GM21515 (cell line): ENCODE measurements around the gene RNPS1.
"Not testable (repeated sequence)": the region's sequence is repeated elsewhere in the genome, so short reads cannot be mapped to it uniquely, and the experiment has no call there.

Experiments used
- ATAC-seq: cut with Tn5 transposase; IDR thresholded peaks from one replicate; pipeline ENCODE4 v1.9.1; 2021; ENCODE audit not compliant: unreplicated experiment

Gene RNPS1

GRCh38 chr16:2282866-2283555 is 15.1 kb upstream of the RNPS1 start:
- ATAC-seq, result no peak

GRCh38 chr16:2282262-2282661 is 14.3 kb upstream of the RNPS1 start:
- no peak for ATAC-seq

GRCh38 chr16:2280981-2281542 is 13.1 kb upstream of the RNPS1 start:
- ATAC-seq, result no peak

- ATAC-seq, result no peak
Measured at GRCh38 chr16:2280461-2280860, 12.5 kb upstream of the RNPS1 start.

DNA sequence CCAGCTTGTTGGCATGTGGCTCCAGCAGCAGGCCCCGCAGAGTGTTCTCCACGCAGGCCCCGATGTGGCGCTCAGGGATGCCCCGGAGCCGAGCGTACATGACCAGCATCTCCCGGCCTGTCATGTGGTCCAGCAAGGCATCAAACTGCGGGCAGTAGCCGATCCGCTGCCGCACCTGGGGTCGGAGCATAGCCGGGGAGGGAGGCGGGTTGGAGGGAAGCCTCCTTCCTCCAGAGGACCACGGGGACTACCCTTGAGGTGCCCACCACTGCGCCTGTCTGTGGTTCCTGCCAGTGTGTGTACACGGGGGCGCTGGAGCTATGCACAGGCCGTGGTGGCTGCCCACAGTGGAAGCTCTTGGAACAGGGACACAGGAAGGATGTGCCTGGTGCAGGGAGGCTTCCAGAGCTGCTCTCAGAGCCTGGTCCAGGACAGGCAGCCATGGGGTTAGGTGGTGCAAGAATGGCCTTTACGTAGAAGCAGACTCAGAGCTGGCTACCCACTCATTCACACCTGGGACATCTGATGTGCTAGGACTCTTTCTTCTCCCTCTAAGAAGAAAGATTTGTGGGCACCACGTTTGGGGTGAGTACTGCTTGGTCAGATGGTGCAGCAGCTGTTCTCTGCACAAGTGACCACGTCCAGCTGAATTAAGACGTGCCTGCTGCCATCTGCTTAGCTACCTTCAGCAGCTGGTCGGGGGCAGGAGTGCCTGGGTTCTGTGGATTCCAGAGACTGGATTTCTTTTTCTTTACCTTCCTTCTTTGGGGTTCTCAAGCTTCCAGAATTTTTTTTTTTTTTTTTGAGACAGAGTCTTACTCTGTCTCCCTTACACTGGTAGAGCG is 11.3 kb upstream of the RNPS1 start:
- ATAC-seq, result no peak

GRCh38 chr16:2278272-2278608 is 10.3 kb upstream of the RNPS1 start:
- no peak for ATAC-seq

- no peak for ATAC-seq
Measured at GRCh38 chr16:2277466-2278271, 9.7 kb upstream of the RNPS1 start.

- ATAC-seq, result no peak
Measured at GRCh38 chr16:2276368-2277195, 8.7 kb upstream of the RNPS1 start.

GRCh38 chr16:2275476-2276367 is 7.8 kb upstream of the RNPS1 start:
- no peak for ATAC-seq

DNA sequence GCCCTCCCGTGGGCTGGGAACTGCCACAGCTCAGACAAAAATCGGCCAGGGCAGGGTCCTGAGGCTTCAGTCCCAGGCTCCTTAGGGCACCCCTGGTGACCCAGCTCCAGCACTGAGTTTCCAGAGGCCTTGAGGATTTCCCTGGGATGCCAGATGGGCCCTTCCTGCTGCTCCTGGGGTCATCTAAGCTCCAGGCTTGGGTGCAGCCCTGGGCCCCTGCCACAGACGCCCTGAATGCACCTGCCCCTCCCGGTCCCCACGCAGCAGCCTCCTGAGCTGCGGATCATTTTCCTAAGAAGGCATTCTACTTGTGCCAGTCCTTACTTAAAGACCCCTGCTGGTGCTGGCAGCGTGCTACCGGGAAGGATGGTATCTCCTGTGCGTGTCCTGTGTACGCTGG is 6.0 kb upstream of the RNPS1 start:
- no peak for ATAC-seq

GRCh38 chr16:2273484-2273883 is 5.6 kb upstream of the RNPS1 start:
- no peak for ATAC-seq

DNA sequence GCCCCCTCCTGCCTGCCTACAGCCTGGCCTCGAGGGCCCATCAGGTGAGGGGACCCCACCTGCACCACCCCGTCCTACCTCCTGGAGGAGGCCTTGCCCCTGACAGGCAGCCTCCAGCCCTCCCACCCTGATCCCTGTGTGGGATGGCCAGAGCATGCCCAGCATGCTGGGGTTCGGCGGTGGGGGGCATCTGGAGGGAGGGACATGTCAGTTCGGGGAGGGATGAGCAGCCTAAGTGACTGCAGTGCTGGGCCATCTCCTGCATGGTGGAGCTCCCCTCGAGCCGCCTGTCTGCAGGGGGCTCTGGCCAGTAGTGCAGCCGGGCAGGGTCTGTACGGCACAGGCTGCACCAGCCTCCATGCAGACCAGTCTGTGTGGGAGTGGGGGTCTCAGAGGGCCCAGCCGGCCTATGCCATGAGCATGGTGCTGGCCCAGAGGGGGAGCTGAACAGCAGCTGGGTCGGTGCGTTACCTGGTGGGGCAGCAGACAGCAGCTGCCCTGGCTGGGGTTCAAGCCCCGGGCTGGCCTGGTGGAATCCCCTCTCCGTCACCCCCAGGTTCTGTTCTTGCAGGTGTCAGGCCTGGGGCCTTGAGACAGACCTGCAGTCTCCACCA is 4.0 kb upstream of the RNPS1 start:
- no peak for ATAC-seq

- no peak for ATAC-seq
Measured at GRCh38 chr16:2270588-2271470, 2.9 kb upstream of the RNPS1 start.

- no peak for ATAC-seq
Measured at GRCh38 chr16:2270070-2270462, 2.1 kb upstream of the RNPS1 start.

DNA sequence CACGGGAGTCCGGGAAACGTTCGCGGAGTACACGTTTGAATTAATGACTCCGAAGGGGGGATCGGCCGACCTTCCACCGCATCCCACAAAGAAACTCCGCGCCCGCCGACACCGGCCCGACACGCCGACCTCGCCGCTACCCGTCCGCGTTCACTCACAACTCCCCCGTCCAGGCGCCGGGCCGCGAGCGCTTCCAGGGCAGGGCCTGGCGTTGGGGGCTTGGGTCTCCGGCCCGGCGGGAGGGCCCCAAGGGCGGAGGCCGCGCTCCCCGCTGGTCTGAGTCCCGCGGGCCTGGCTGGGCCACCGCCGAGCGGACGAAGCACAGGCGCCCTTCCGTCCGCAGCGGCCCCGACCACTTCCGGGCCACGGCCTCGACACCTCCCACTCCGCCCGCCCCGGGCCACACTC is 417 bp downstream of the RNPS1 start:
- peak; percentile 49 for ATAC-seq

DNA sequence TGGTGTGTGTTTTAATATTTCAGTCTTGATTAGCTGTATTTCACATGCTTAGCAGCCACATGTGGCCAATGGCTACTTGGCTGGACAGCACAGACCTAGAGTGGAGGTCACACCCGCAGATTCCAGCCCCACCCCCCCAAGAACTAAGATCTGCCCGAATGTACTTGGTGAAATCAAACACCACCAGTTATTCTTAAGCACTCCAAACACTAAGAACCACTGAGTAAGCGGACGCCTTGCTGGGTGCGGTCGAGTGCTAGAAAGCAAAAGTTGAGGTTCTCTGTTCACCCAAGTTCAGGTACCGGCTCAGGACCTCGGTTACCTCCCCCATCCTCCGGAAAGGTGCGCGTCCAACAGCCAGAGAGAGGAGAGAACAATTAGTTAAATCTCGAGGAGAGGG is 1.0 kb downstream of the RNPS1 start:
- not testable (repeated sequence) for ATAC-seq

- not testable (repeated sequence) for ATAC-seq
Measured at GRCh38 chr16:2263026-2263425, 4.9 kb downstream of the RNPS1 start.

- no peak for ATAC-seq
Measured at GRCh38 chr16:2260250-2260649, 7.7 kb downstream of the RNPS1 start.
